Measurements from ENCODE around the gene CAPN11. TPM values are rescaled to one million over a fixed set of nuclear protein-coding genes. Genes with fewer than 3 reads are reported as not detected.

The CAPN11 gene
- total RNA-seq, 1 experiment from 2014 or later, result not detected

- Histone ChIP-seq H3F3A (ENCODE audit: low read length, unreplicated experiment) (no peaks in the 10 kb centered on the region), H3K9ac (ENCODE audit: low read length) (no peak overlapping the region), H3K27ac (ENCODE audit: low read length) (no peak overlapping the region), H3K27me3 (ENCODE audit: low read length) (no peaks in the 10 kb centered on the region), H3K4me3 (ENCODE audit: low read length) (no peak overlapping the region), H3K9me2 (replicated peaks; ENCODE audit: low read length) (no peaks in the 10 kb centered on the region), H3K4me1 (ENCODE audit: insufficient read depth, low read length) (peaks cover 7% of the 10 kb centered on the region), H3K79me2 (ENCODE audit: low read length) (peaks cover 7% of the 10 kb centered on the region; the same call in 1 of the 2 replicates), H4K20me1 (ENCODE audit: low read length) (no peaks in the 10 kb centered on the region), H3K9me3 (ENCODE audit: low read length) (no peaks in the 10 kb centered on the region), H3K36me3 (ENCODE audit: low read depth, low read length) (peaks cover 3% of the 10 kb centered on the region; the same call in 1 of the 2 replicates), H2AFZ (ENCODE audit: low read length) (no peak overlapping the region), H3K4me2 (ENCODE audit: low read length) (no peak overlapping the region)
- BruUV-seq (replicated peaks), result no TSS peak
- ChIA-PET POLR2A (ENCODE audit: unreplicated experiment) (no interaction called here), CTCF (no interaction called here)
- intact Hi-C loops (cut with micrococcal nuclease), result no loop called here
- DNase-seq, result no peak
- ATAC-seq, result no peak
- 0 out of 2 replicates have a peak, but pooled peaks have one; percentile 16 for TF ChIP-seq CTCF (conservative IDR thresholded peaks at IDR 0.05; ENCODE audit: low read depth, low read length)
- no peak for TF ChIP-seq EZH2phosphoT487 (IDR thresholded peaks at IDR 0.05; ENCODE audit: borderline replicate concordance, low read length)
Measured at GRCh38 chr6:44135875-44136274, 22.7 kb upstream of the CAPN11 start.

GRCh38 chr6:44138717-44139350 lies 19.8 kb upstream of the CAPN11 start:
- ChIA-PET CTCF (no interaction called here), POLR2A (ENCODE audit: unreplicated experiment) (no interaction called here)
- no peak overlapping the region for H3K27ac ChIP-seq (ENCODE audit: low read length)
- H3K9me3 ChIP-seq (ENCODE audit: low read length), result no peaks in the 10 kb centered on the region
- H3K4me2 ChIP-seq (ENCODE audit: low read length), result no peak overlapping the region
- ATAC-seq (no peak), DNase-seq (no peak)
- H3K4me1 ChIP-seq (ENCODE audit: insufficient read depth, low read length), result no peaks in the 10 kb centered on the region
- peaks cover 8% of the 10 kb centered on the region for H3K36me3 ChIP-seq (ENCODE audit: low read depth, low read length)
- H3K9me2 ChIP-seq (replicated peaks; ENCODE audit: low read length), result no peaks in the 10 kb centered on the region
- no peaks in the 10 kb centered on the region for H3K79me2 ChIP-seq (ENCODE audit: low read length)
- H3K9ac ChIP-seq (ENCODE audit: low read length), result no peak overlapping the region
- no peak overlapping the region for H3K4me3 ChIP-seq (ENCODE audit: low read length)
- TF ChIP-seq EZH2phosphoT487 (IDR thresholded peaks at IDR 0.05; ENCODE audit: borderline replicate concordance, low read length), result no peak
- TF ChIP-seq CTCF (conservative IDR thresholded peaks at IDR 0.05; ENCODE audit: low read depth, low read length), result no peak
- TF ChIP-seq EZH2 (IDR thresholded peaks at IDR 0.05; ENCODE audit: low read length, unreplicated experiment), result no peak
- H4K20me1 ChIP-seq (ENCODE audit: low read length), result no peaks in the 10 kb centered on the region
- H3K27me3 ChIP-seq (ENCODE audit: low read length), result no peaks in the 10 kb centered on the region
- no peak overlapping the region for H2AFZ ChIP-seq (ENCODE audit: low read length)
- H3F3A ChIP-seq (ENCODE audit: low read length, unreplicated experiment), result no peaks in the 10 kb centered on the region
- intact Hi-C loops (cut with micrococcal nuclease), result no loop called here
- BruUV-seq (replicated peaks), result no TSS peak

GRCh38 chr6:44139351-44139743 lies 19.3 kb upstream of the CAPN11 start:
- intact Hi-C loops (cut with micrococcal nuclease), result no loop called here
- BruUV-seq (replicated peaks), result no TSS peak
- Histone ChIP-seq H3K9me2 (replicated peaks; ENCODE audit: low read length) (no peaks in the 10 kb centered on the region), H3F3A (ENCODE audit: low read length, unreplicated experiment) (no peaks in the 10 kb centered on the region), H3K9ac (ENCODE audit: low read length) (no peak overlapping the region), H3K4me2 (ENCODE audit: low read length) (no peak overlapping the region), H3K79me2 (ENCODE audit: low read length) (no peaks in the 10 kb centered on the region), H4K20me1 (ENCODE audit: low read length) (no peaks in the 10 kb centered on the region), H3K27ac (ENCODE audit: low read length) (no peak overlapping the region), H3K27me3 (ENCODE audit: low read length) (no peaks in the 10 kb centered on the region), H2AFZ (ENCODE audit: low read length) (no peak overlapping the region), H3K4me1 (ENCODE audit: insufficient read depth, low read length) (no peaks in the 10 kb centered on the region), H3K36me3 (ENCODE audit: low read depth, low read length) (peaks cover 9% of the 10 kb centered on the region), H3K9me3 (ENCODE audit: low read length) (no peaks in the 10 kb centered on the region), H3K4me3 (ENCODE audit: low read length) (no peak overlapping the region)
- ATAC-seq, result no peak
- TF ChIP-seq EZH2 (IDR thresholded peaks at IDR 0.05; ENCODE audit: low read length, unreplicated experiment) (no peak), EZH2phosphoT487 (IDR thresholded peaks at IDR 0.05; ENCODE audit: borderline replicate concordance, low read length) (no peak), CTCF (conservative IDR thresholded peaks at IDR 0.05; ENCODE audit: low read depth, low read length) (no peak)
- ChIA-PET CTCF (no interaction called here), POLR2A (ENCODE audit: unreplicated experiment) (no interaction called here)
- DNase-seq, result no peak
